ENCODE data around the gene MSL1.

DNA sequence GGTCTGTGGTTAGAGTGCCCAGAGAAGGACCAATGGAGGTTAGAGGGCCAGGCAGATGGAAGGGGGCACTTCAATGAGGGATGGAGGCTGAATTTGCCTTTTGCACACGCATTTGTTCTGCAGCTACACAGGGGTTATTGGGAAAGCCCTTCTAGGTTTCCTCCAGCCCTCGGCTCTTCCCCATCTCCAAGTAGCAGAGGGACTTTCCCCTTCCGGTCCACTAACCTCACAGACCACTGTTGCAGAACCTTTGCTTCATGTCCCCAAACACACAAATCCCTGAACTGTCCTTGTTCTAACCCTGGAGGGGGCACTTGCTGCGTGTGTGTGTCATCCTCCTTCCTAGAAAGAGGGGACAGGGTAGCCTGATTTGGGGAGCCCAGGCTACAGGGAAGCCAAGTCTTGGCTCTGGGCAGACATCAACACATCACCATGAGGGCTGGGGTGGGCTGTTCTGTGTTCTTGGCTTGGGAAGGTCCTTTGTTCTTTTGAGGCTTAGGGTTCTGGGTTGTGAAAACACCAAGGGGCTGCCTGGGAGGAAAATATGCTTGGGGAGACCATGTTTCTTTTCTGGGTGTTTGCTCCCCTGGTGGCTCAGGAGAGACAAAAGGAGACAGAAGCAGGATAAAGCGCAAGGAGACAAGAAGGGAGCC, 14.1 kb upstream of the MSL1 start:
- TF ChIP-seq, protein P1, sequence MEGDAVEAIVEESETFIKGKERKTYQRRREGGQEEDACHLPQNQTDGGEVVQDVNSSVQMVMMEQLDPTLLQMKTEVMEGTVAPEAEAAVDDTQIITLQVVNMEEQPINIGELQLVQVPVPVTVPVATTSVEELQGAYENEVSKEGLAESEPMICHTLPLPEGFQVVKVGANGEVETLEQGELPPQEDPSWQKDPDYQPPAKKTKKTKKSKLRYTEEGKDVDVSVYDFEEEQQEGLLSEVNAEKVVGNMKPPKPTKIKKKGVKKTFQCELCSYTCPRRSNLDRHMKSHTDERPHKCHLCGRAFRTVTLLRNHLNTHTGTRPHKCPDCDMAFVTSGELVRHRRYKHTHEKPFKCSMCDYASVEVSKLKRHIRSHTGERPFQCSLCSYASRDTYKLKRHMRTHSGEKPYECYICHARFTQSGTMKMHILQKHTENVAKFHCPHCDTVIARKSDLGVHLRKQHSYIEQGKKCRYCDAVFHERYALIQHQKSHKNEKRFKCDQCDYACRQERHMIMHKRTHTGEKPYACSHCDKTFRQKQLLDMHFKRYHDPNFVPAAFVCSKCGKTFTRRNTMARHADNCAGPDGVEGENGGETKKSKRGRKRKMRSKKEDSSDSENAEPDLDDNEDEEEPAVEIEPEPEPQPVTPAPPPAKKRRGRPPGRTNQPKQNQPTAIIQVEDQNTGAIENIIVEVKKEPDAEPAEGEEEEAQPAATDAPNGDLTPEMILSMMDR (IDR thresholded peaks at IDR 0.05; ENCODE audit: poor library complexity, severe bottlenecking), result no peak
- TF ChIP-seq EP300 (conservative IDR thresholded peaks at IDR 0.05; ENCODE audit: poor library complexity, severe bottlenecking), result no peak
- TF ChIP-seq POLR2AphosphoS5 (IDR thresholded peaks at IDR 0.05), result no peak
- TF ChIP-seq SMC3 (conservative IDR thresholded peaks at IDR 0.05; ENCODE audit: poor library complexity), result no peak
- TF ChIP-seq RAD21 (conservative IDR thresholded peaks at IDR 0.05), result no peak
- TF ChIP-seq TAF1 (IDR thresholded peaks at IDR 0.05; ENCODE audit: low read depth), result no peak
- TF ChIP-seq EZH2 (IDR thresholded peaks at IDR 0.05; ENCODE audit: borderline replicate concordance, insufficient read depth, low read length, poor library complexity, severe bottlenecking), result no peak
- TF ChIP-seq, protein P2, sequence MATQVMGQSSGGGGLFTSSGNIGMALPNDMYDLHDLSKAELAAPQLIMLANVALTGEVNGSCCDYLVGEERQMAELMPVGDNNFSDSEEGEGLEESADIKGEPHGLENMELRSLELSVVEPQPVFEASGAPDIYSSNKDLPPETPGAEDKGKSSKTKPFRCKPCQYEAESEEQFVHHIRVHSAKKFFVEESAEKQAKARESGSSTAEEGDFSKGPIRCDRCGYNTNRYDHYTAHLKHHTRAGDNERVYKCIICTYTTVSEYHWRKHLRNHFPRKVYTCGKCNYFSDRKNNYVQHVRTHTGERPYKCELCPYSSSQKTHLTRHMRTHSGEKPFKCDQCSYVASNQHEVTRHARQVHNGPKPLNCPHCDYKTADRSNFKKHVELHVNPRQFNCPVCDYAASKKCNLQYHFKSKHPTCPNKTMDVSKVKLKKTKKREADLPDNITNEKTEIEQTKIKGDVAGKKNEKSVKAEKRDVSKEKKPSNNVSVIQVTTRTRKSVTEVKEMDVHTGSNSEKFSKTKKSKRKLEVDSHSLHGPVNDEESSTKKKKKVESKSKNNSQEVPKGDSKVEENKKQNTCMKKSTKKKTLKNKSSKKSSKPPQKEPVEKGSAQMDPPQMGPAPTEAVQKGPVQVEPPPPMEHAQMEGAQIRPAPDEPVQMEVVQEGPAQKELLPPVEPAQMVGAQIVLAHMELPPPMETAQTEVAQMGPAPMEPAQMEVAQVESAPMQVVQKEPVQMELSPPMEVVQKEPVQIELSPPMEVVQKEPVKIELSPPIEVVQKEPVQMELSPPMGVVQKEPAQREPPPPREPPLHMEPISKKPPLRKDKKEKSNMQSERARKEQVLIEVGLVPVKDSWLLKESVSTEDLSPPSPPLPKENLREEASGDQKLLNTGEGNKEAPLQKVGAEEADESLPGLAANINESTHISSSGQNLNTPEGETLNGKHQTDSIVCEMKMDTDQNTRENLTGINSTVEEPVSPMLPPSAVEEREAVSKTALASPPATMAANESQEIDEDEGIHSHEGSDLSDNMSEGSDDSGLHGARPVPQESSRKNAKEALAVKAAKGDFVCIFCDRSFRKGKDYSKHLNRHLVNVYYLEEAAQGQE (IDR thresholded peaks at IDR 0.05; ENCODE audit: borderline replicate concordance), result no peak
- TF ChIP-seq MXI1 (conservative IDR thresholded peaks at IDR 0.05; ENCODE audit: poor library complexity, severe bottlenecking), result no peak
